ENCODE results near the gene MYO1C. TPM values are rescaled to one million over a fixed set of nuclear protein-coding genes. Genes with fewer than 3 reads are reported as not detected.

The MYO1C gene
- total and polyA plus RNA-seq, 2 of the 8 experiments (the other 6 are each of a cell fraction or from before 2014, with no cell fraction given), result 40.1 to 78.6 TPM

DNA sequence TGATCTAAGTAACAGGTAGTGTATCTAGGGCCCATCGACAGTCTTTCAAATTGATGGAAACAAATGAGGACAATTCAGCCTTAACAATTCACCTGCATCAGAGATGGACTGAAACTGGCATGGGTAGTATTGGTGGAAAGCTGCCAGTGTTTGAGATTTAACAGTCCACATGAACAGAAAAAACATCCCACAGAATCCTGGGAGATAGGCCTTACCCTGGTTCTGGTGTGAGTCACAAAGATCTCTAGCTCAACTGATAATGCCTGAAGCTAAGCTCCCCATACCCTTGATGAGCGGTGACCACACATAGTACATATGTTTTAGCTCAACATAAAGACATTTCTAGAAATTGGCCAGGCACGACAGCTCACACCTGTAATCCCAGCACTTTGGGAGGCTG, 58.3 kb downstream of the MYO1C start (continued):
- no peak for TF ChIP-seq CHD7 (IDR thresholded peaks at IDR 0.05; ENCODE audit: insufficient replicate concordance, low read length)
- TF ChIP-seq NRF1 (IDR thresholded peaks at IDR 0.05; ENCODE audit: low read depth, low read length), result no peak
- TF ChIP-seq BACH1 (IDR thresholded peaks at IDR 0.05; ENCODE audit: low read length), result no peak
